Skeletal muscle tissue (tissue), 4 donors: ENCODE data around the gene RGS21. TPM values are rescaled to one million over a fixed set of nuclear protein-coding genes. Genes with fewer than 3 reads are reported as not detected.

Source experiments
- H3K27ac ChIP-seq: one replicate; pipeline ENCODE4 v1.7.0; 2013; ENCODE audit warnings: mild to moderate bottlenecking, low read depth, low read length, inconsistent platforms
- H3K27me3 ChIP-seq, 3 donors: one replicate each; pipeline ENCODE4 v1.7.0; 2013; ENCODE audit warnings: low read length in 3 of 3; ENCODE audit not compliant: control insufficient read depth in 3 of 3, insufficient read depth in 3 of 3
- H3K36me3 ChIP-seq, 3 donors: one replicate each; pipeline ENCODE4 v1.7.0; 2013; ENCODE audit warnings: low read length in 3 of 3; ENCODE audit not compliant: control insufficient read depth in 3 of 3, insufficient read depth in 3 of 3
- H3K4me1 ChIP-seq, 3 donors: one replicate each; pipeline ENCODE4 v1.7.0; 2013; ENCODE audit warnings: low read length in 3 of 3, mild to moderate bottlenecking in 3 of 3; ENCODE audit not compliant: control insufficient read depth in 3 of 3, insufficient read depth in 3 of 3
- H3K4me3 ChIP-seq, 3 donors: one replicate each; pipeline ENCODE4 v1.7.0; 2013; ENCODE audit warnings: low read length in 3 of 3
- H3K9ac ChIP-seq, 3 donors: one replicate each; pipeline ENCODE4 v1.7.0; 2013; ENCODE audit warnings: low read length in 3 of 3, mild to moderate bottlenecking in 3 of 3, moderate library complexity in 2 of 3, low read depth in 1 of 3
- H3K9me3 ChIP-seq, 3 donors: one replicate each; pipeline ENCODE4 v1.7.0; 2013; ENCODE audit warnings: low read length in 3 of 3; ENCODE audit not compliant: control insufficient read depth in 3 of 3
- total RNA-seq: library from RNA; depleted of rRNA; stranded (reverse); fragments of >200 nt; gene quantifications from one replicate; pipeline ENCODE4 v1.2.3, GENCODE V29; 2014
- donor health status: Osteomylitis.

Gene RGS21
- total RNA-seq, 1 donor from 2014 or later, result not detected

GRCh38 chr1:192402571-192402970 lies 85.8 kb downstream of the RGS21 start:
- H3K27me3 ChIP-seq, result no peaks in the 10 kb centered on the region
- H3K4me1 ChIP-seq, result no peaks in the 10 kb centered on the region
- H3K9me3 ChIP-seq, result no peaks in the 10 kb centered on the region
- H3K36me3 ChIP-seq, result no peaks in the 10 kb centered on the region
- H3K4me3 ChIP-seq, result no peak overlapping the region
- H3K9ac ChIP-seq, result no peak overlapping the region
- no peak overlapping the region for H3K27ac ChIP-seq

DNA sequence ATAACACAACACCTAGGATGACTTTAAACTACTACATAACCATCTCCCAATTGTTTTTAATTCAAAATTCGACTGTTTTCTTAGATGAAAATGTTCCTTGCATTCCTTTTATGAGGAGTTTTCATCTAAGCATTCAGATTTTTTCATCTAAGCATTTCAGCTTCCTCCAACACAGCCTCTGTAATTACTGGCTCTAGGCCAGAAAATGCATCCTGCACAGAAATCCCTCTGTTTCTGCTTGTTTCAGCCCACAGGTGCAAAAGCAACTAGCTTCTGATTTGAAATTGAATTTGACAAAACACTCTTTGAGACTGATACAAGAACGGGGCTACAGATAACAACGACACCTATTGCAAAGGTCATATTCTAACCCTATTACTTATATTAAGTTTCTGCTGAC lies 90.4 kb downstream of the RGS21 start:
- Histone ChIP-seq H3K36me3 (no peaks in the 10 kb centered on the region), H3K4me1 (no peaks in the 10 kb centered on the region), H3K9ac (no peak overlapping the region), H3K27ac (no peak overlapping the region), H3K4me3 (no peak overlapping the region), H3K27me3 (no peaks in the 10 kb centered on the region), H3K9me3 (no peaks in the 10 kb centered on the region)

Other genes starting within 250 kb of the RGS21 start
- 0.52 TPM for gene RGS18, start 158.5 kb upstream of the RGS21 start, total RNA-seq